IgD-negative memory B cell (primary cell): ENCODE results near the gene CPLX1. TPM values are rescaled to one million over a fixed set of nuclear protein-coding genes. Genes with fewer than 3 reads are reported as not detected.

Source experiments
- H3K27ac Mint-ChIP-seq, 3 donors: one replicate each; pipeline ENCODE4 v1.8.0; 2020 to 2022; ENCODE audit warnings: mild to moderate bottlenecking in 3 of 3, mixed read lengths in 3 of 3, moderate library complexity in 1 of 3
- H3K27me3 Mint-ChIP-seq: one replicate; pipeline ENCODE4 v1.8.0; 2021; ENCODE audit warnings: mixed read lengths
- H3K36me3 Mint-ChIP-seq: one replicate; pipeline ENCODE4 v1.8.0; 2020; ENCODE audit warnings: mild to moderate bottlenecking, mixed read lengths
- H3K4me1 Mint-ChIP-seq, 3 donors: one replicate each; pipeline ENCODE4 v1.8.0; 2020 to 2022; ENCODE audit warnings: mixed read lengths in 3 of 3, mild to moderate bottlenecking in 1 of 3
- H3K4me3 Mint-ChIP-seq, 4 donors: one replicate each; pipeline ENCODE4 v1.8.0; 2020 to 2022; ENCODE audit warnings: mild to moderate bottlenecking in 4 of 4, mixed read lengths in 4 of 4, moderate library complexity in 3 of 4
- H3K9me3 Mint-ChIP-seq, 3 donors: one replicate each; pipeline ENCODE4 v1.8.0; 2020 to 2021; ENCODE audit warnings: mixed read lengths in 3 of 3, mild to moderate bottlenecking in 1 of 3
- polyA plus RNA-seq: library from polyadenylated mRNA; unstranded; fragments of 300-500 nt; fragmentation: Illumina TruSeq; gene quantifications from one replicate; pipeline ENCODE4 v1.2.3, GENCODE V29; 2021

CPLX1 gene
- polyA plus RNA-seq, 1 donor from 2014 or later, result not detected

DNA sequence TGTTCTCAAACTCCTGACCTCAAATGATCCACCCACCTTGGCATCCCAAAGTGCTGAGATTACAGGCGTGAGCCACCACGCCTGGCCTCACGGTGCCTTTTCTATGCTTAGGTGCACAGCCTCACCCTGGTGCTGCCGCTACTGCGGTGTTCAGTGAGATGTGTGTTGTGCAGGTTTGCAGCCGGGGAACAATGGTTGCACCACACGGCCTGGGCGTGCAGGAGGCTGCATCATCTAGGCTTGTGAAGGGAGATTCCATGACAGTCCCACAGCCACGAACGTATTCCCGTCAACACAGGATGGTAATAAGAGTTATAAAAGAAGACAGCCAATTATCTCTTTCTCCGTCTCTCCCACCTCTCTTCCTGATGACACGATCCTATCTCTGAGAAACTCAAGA is 22.0 kb downstream of the CPLX1 start:
- H3K36me3 Mint-ChIP-seq, result peaks cover 4% of the 10 kb centered on the region

DNA sequence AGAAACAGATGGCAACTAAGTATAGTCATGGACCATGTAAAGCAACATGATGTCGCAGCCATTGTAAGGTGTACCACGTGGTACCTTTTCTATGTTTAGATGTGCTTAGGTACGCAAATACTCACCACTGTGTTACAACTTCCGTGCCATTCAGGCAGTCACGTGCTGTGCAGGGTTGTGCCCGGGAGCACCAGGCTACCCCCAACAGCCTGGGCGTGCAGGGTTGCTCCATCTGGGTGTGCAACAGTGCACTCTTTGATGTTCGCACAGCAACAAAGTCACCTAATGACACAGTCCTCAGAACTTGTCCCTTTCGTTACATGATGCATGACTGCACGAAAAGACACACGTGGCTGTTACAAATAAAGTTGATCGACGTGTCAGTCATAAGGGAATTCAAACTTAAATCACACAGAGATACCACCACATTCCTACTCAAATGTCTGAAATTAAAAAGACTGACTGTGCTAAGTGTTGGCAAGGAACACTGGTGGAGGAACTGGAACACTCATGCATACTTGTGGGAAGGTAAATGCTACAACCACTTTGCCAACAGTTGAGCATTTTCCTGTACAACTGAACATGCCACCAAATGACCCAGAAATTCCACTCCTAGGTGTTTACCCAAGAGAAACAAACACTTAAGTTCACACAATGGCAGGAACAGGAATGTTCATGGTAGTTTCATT is 24.3 kb downstream of the CPLX1 start:
- Mint-ChIP-seq H3K9me3 (peaks cover 5 to 10% (median 6%) of the 10 kb centered on the region in 3 donors), H3K4me3 (no peak overlapping the region), H3K36me3 (no peaks in the 10 kb centered on the region), H3K27ac (no peak overlapping the region), H3K4me1 (peaks cover 0 to 4% (median 0%) of the 10 kb centered on the region in 3 donors), H3K27me3 (peaks cover 11% of the 10 kb centered on the region)

More for the DNA sequence above, 22.0 kb downstream of the CPLX1 start:
- no peak overlapping the region for H3K27ac Mint-ChIP-seq
- H3K4me1 Mint-ChIP-seq, result peaks cover 0 to 3% (median 2%) of the 10 kb centered on the region in 3 donors
- H3K4me3 Mint-ChIP-seq, result no peak overlapping the region
- peaks cover 5 to 13% (median 10%) of the 10 kb centered on the region in 3 donors for H3K9me3 Mint-ChIP-seq
- H3K27me3 Mint-ChIP-seq, result peaks cover 8% of the 10 kb centered on the region

DNA sequence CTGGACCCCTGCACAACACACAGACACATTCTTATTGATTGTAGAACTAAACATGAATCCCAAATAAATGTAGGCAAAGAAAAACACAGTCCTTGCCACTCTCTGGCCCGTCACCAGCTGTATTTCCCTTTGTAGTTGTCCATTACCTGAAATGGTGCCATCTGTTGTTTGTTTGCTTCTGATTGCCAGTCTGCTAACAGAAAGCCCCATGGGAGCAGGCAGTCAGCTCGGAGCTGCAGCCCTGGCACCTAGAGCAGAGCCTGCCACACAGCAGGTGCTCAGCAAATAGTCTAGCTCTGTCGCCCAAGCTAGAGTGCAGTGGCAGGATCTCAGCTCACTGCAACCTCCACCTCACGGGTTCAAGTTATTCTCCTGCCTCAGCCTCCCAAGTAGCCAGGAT is 28.9 kb downstream of the CPLX1 start:
- Mint-ChIP-seq H3K27me3 (peaks cover 39% of the 10 kb centered on the region), H3K36me3 (no peaks in the 10 kb centered on the region), H3K9me3 (peaks cover 3 to 7% (median 6%) of the 10 kb centered on the region in 3 donors), H3K27ac (no peak overlapping the region), H3K4me3 (no peak overlapping the region), H3K4me1 (peaks cover 15 to 22% (median 19%) of the 10 kb centered on the region in 3 donors)

DNA sequence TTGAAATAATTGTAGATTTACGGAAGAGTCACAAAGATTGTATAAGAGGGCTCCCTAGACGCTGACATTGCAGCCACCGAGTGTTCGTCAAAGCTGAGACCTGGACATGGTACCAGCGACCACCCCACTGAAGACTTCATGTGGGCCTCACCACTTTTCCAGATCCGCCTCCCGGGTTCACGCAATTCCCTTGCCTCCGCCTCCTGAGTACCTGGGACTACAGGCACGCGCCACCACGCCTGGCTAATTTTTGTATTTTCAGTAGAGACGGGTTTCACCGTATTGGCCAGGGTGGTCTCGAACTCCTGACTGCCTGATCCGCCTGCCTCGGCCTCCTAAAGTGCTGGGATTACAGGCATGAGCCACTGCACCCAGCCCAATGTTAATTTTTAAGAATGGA is 29.7 kb downstream of the CPLX1 start:
- Mint-ChIP-seq H3K27ac (peak overlapping the region in 1 of 3 donors; percentile 48), H3K36me3 (no peaks in the 10 kb centered on the region), H3K4me3 (peak overlapping the region in 1 of 4 donors; percentile 51), H3K4me1 (peaks cover 15 to 22% (median 19%) of the 10 kb centered on the region in 3 donors), H3K9me3 (peaks cover 0 to 3% (median 0%) of the 10 kb centered on the region in 3 donors), H3K27me3 (peaks cover 39% of the 10 kb centered on the region)

DNA sequence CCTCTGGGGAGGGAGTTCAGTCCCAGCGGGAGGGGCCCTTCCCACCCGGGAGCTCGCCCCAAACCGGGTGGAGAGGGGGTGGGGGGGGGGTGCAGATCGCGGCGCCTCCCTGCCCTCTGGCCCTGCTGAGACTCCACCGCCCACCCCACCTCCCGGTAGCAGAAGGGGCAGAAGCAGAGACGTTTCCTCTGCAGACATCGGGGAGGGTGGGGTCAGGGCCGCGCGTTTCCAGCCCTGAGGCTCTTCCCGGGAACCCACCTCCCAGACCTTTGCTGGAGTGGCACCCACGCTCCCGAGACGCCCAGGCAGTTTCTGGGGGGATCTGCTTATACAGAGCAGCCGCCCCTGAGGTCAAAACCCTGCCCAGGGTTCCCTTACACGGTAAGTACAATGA is 30.2 kb downstream of the CPLX1 start:
- Mint-ChIP-seq H3K4me1 (peaks cover 15 to 22% (median 19%) of the 10 kb centered on the region in 3 donors), H3K27me3 (peaks cover 41% of the 10 kb centered on the region), H3K9me3 (no peaks in the 10 kb centered on the region), H3K27ac (no peak overlapping the region), H3K4me3 (no peak overlapping the region), H3K36me3 (no peaks in the 10 kb centered on the region)

DNA sequence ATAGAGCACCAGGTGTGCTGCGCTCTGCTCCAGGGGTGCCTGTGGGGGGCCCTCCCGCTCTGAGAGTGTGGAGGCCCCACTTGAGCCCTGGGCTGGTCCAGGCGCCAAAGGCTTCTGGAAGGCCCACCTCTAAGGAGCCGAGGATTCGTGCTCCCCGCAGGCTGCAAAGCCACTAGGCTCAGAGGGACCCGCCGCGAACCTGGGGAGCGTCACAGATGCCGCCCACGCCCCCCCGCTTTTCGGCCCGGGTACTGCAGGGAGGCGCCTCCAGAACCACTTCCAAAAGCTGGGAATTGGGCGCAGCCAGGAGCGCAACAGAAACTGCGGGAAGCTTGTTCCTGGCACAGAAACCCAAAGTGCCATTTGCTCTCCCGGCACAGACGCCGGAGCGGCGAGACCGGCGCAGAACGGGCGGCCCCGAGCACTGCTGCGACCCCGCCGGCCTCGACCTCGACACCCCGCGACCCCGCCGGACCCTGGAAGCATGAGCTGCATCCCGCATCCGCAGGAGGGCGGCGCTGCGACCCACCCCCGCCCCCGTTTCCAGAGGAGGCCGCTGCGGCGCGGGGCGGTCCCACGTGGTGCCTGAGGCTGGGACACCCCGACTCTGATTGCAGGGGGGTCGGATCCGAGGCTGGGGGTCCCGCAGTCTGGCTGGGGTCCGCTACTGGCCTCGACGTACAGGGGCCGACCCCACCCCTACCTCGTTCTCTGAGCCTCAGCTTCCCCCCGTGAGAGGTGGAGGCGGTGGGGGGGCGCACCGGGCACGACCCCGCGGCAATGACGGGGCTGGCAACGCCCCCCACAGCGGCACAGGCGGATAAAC is 30.8 kb downstream of the CPLX1 start:
- Mint-ChIP-seq H3K9me3 (no peaks in the 10 kb centered on the region), H3K4me3 (peak overlapping the region; percentile 48 to 83 (median 64)), H3K27ac (peak overlapping the region in 1 of 3 donors; percentile 73), H3K4me1 (peaks cover 15 to 22% (median 19%) of the 10 kb centered on the region in 3 donors), H3K27me3 (peaks cover 42% of the 10 kb centered on the region), H3K36me3 (no peaks in the 10 kb centered on the region)

DNA sequence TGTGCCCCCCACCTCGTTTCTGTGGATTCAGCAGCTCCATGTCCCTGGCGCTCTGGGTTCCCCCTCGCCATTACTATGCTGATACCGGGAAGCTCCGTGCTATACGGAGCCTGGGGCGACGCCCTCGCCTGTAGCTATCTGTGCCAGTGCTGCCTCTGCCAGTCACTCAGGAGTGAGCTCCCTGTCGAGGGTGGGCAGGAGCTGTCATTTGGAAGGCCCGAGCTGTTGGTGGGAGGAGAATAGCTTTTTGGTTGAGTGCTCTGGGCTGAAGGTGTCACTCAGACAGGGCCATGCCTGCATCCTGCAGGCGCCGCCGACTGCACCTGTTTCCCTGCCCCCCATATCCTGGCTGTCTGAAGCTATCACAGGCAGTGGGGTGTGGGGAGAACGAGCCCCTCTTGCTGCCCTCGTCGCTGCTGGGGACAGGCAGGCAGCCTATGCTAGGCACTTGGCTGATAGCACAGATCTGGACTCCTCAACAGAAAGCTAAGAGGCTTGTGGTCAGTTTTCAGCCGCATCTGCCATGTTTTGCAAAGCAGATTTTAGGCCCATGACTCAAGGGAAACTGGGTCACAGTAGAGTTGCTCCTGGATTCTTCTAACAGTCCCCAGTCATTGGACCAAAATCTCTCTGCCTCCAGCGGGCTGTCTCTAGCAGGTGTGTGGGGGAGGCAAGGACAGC is 31.8 kb downstream of the CPLX1 start:
- Mint-ChIP-seq H3K4me3 (peak overlapping the region; percentile 52 to 87 (median 68)), H3K27ac (peak overlapping the region; percentile 43 to 81 (median 67)), H3K27me3 (peaks cover 44% of the 10 kb centered on the region), H3K9me3 (no peaks in the 10 kb centered on the region), H3K36me3 (no peaks in the 10 kb centered on the region), H3K4me1 (peaks cover 15 to 22% (median 19%) of the 10 kb centered on the region in 3 donors)

DNA sequence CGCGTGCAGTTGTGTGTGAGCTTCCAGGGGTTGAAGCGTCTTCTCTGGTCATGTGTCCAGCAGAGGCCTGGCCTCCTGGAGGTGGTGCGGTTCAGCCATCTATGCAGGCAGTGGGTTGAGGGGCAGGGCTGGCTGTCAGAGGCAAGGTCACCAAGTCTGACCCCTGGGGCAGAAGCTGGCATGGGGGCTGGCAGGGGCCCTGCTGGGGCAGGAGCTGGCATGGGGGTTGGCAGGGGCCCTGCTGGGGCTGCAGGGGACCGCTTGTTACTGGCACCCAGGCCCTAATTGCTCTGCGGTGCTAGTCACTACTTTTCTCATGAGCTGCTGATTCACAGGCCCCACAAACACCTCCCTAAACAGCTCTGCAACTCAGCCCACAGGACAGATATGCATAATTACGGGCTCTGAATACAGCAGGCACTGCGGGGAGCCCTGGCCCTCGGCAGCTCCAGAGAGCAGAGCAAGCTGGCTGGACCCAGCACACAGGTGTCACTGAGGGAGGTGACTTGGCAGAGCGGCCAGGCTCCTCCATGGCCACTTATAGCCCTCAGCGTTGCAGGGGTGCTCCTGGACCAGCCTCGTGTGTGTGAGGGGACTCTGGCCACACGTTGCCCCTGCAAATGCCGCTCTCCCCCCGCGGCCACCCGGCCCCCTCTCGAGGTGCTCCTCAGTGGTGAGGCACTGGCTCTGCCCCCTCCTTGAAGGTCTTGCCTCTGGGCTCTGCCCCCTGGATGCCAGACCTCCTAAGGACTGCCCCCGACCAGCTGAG is 32.7 kb downstream of the CPLX1 start:
- Mint-ChIP-seq H3K4me3 (peak overlapping the region; percentile 15 to 87 (median 74)), H3K36me3 (no peaks in the 10 kb centered on the region), H3K27me3 (peaks cover 42% of the 10 kb centered on the region), H3K27ac (peak overlapping the region in 2 of 3 donors; percentile 80 to 81), H3K9me3 (no peaks in the 10 kb centered on the region), H3K4me1 (peaks cover 17 to 19% (median 19%) of the 10 kb centered on the region in 3 donors)

DNA sequence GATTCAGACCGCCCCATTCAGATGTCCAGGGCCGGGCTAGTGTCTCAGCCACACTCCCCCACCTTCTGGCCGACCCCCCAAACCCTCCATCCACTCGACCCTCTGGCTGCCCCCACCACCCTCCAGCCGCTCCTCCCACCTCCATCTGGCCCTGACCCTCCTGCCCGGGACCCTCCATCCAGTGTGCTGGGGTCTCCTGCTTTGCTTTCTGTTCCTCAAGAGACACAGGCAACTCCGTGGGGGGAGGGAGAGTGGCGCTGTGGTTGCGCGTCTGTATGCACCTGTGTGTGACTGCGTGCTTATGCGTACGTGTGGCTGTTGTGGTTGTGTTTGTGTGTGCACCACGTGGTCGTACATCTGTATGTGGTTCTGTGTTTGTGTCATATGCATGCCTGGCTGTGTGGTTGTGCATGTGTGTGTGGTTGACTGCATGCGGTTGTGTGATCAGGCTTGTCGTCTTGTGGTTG is 33.3 kb downstream of the CPLX1 start:
- Mint-ChIP-seq H3K4me1 (peaks cover 17 to 19% (median 19%) of the 10 kb centered on the region in 3 donors), H3K27me3 (peaks cover 41% of the 10 kb centered on the region), H3K9me3 (no peaks in the 10 kb centered on the region), H3K36me3 (no peaks in the 10 kb centered on the region), H3K4me3 (peak overlapping the region; percentile 15 to 87 (median 74)), H3K27ac (peak overlapping the region in 2 of 3 donors; percentile 46 to 80)

DNA sequence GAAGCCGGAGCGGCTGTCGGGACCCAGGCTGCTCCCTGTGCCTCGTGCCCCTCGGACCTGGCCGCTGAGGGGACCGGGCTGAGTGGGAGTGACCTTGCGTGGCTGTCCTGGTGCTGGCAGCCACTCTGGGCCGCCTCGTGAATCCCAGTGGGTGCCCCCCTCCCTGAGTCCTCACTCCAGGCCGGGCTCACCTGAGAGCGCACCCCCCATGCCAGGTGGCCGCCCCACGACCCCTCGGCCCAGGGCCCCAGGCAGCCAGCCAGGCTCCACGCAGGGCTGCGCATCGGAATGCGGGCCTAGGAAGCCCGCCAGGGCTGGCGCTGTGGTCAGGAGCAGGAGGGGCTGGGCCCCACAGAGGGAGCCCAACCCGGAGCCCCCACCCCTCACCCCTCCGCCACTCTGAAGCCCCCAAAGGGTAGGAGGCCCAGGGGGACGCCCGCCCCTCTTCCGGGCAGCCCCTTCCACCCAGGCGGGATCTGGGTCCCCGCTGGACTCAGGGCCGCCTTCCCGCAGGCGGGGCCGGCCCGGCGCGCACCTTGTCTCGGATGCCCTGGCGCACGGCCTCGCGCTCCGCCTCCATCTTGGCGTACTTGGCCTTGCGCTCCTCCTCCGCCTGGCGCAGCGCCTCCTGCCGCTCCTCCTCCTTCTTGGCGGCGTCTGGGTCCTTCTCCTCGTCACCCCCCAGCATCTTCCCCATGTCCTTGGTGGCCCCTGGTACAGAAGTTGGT is 33.9 kb downstream of the CPLX1 start:
- H3K4me1 Mint-ChIP-seq, result peaks cover 19 to 21% (median 19%) of the 10 kb centered on the region in 3 donors
- H3K27ac Mint-ChIP-seq, result peak overlapping the region in 2 of 3 donors; percentile 46 to 80
- no peaks in the 10 kb centered on the region for H3K36me3 Mint-ChIP-seq
- H3K4me3 Mint-ChIP-seq, result peak overlapping the region in 3 of 4 donors; percentile 66 to 87 (median 83)
- peaks cover 43% of the 10 kb centered on the region for H3K27me3 Mint-ChIP-seq
- no peaks in the 10 kb centered on the region for H3K9me3 Mint-ChIP-seq

DNA sequence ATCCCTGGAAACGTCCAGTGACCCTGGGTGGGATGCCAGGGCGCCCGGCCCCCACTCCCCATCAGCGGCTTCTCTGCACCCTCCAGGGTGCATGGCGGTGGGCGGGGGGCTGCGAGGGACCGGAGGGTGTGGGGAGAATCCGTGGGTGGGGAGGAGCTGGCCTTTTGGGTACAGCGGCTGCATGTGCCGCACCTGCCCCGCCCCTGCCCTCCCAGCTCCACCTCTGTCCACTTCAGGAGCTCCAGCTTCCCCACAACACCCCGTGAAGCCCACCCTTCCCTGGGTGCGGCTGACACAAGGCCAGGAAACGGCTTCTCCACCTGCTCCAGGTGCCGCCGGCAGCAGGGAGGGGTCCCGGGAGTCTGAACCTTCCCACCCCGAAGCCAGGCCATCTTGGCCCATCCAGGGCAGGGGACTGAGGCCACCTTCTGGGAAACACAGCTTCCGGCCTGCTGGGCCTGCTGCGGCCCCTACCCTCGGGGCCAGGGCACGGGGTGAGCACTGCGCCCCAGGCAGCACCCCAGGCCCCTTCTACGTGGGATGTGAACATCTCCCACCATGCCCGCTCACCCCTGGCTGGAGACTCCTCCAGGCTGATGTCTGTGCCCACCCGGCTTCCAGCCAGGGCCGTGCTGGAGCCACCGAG is 34.6 kb downstream of the CPLX1 start:
- Mint-ChIP-seq H3K36me3 (no peaks in the 10 kb centered on the region), H3K27ac (no peak overlapping the region), H3K4me3 (no peak overlapping the region), H3K4me1 (peaks cover 19 to 21% (median 19%) of the 10 kb centered on the region in 3 donors), H3K9me3 (no peaks in the 10 kb centered on the region), H3K27me3 (peaks cover 40% of the 10 kb centered on the region)

DNA sequence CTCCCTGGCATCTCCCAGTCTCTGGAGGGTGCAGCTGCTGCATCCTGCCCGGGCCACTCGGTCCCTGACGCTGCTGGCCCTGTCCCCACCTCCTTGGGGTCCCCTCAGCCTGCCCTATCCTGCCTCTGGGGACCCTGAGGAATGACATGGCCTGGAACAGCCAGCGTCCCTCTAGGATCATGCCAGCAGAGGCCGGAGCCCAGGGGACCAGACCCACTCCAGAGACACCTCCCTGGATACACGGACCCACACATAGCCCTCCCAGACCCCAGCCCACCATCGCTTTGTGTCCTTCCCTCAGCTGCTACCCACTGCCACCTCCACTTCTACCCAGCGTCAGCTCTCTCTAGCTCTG is 35.5 kb downstream of the CPLX1 start:
- Mint-ChIP-seq H3K4me3 (no peak overlapping the region), H3K9me3 (no peaks in the 10 kb centered on the region), H3K27ac (peak overlapping the region in 1 of 3 donors; percentile 11), H3K27me3 (peaks cover 43% of the 10 kb centered on the region), H3K4me1 (peaks cover 19 to 21% (median 19%) of the 10 kb centered on the region in 3 donors), H3K36me3 (no peaks in the 10 kb centered on the region)
